Lower leg skin (tissue), 4 donors: Measurements from ENCODE around the gene ZBTB7C. TPM values are rescaled to one million over a fixed set of nuclear protein-coding genes. Genes with fewer than 3 reads are reported as not detected.

Experiments used
- DNase-seq, 2 donors: peaks; one replicate each; pipeline ENCODE4 v3.0.0-alpha.2; 2019; ENCODE audit warnings: low spot score in 2 of 2
- H3K4me3 ChIP-seq: fragments of 200-600 bp; sonication (generic); 2 replicates; pipeline ENCODE4 v1.5.1; 2017; ENCODE audit warnings: mild to moderate bottlenecking, low read depth; ENCODE audit not compliant: poor library complexity, severe bottlenecking
- CTCF ChIP-seq, 3 donors: fragments of 450-650 bp; IDR thresholded peaks; one replicate each; pipeline ENCODE4 v1.5.1; 2016; ENCODE audit warnings: antibody characterized with exemption in 3 of 3, mild to moderate bottlenecking in 3 of 3, moderate library complexity in 2 of 3
- POLR2A ChIP-seq, 2 donors: fragments of 450-650 bp; IDR thresholded peaks; one replicate each; pipeline ENCODE4 v1.6.1; 2016 to 2017; ENCODE audit warnings: antibody characterized with exemption in 2 of 2, mild to moderate bottlenecking in 1 of 2, moderate library complexity in 1 of 2
- WGBS, 2 donors: methylation state at CpG; one replicate each; pipeline ENCODE4 v1.1.5; 2018; 5-methylcytosine and 5-hydroxymethylcytosine counted together
- intact Hi-C: fragments of 100-400 bp; cut with DNase I; formaldehyde crosslinking; loops from one replicate; pipeline ENCODE4 v1.15.0; 2023; ENCODE audit warnings: low total_unique reads
- total RNA-seq, 4 donors: library from RNA; depleted of rRNA; stranded (reverse); fragments of >200 nt; gene quantifications; one replicate each; pipeline ENCODE4 v1.1.0, GENCODE V29; 2016

The ZBTB7C gene
- total RNA-seq, 4 donors from 2014 or later: 44.2 to 59.7 (median 50.7) TPM

GRCh38 chr18:48371854-48372602, 37.2 kb downstream of the ZBTB7C start:
- no peak for DNase-seq
- intact Hi-C loops: no loop called here
- TF ChIP-seq POLR2A (IDR thresholded peaks at IDR 0.05) (no peak), CTCF (IDR thresholded peaks at IDR 0.05) (no peak)
- H3K4me3 ChIP-seq: no peak overlapping the region
- WGBS, 2 donors: 96 to 97% methylated on average over 7 of the region's 7 CpGs

GRCh38 chr18:48367557-48367956, 41.6 kb downstream of the ZBTB7C start:
- WGBS, 2 donors: 76 to 81% methylated on average over 4 of the region's 4 CpGs
- no peak for TF ChIP-seq CTCF (IDR thresholded peaks at IDR 0.05)
- no peak for TF ChIP-seq POLR2A (IDR thresholded peaks at IDR 0.05)
- intact Hi-C loops: loop anchor here (10.0 kb wide), 1 partner anchor 1083 kb away; no protein-coding TSS in a partner anchor
- DNase-seq: no peak
- H3K4me3 ChIP-seq: no peak overlapping the region

- H3K4me3 ChIP-seq: no peak overlapping the region
- DNase-seq: no peak
- no peak for TF ChIP-seq POLR2A (IDR thresholded peaks at IDR 0.05)
- TF ChIP-seq CTCF (IDR thresholded peaks at IDR 0.05): no peak
- intact Hi-C loops: loop anchor here (10.0 kb wide), 1 partner anchor 1081 kb away; no protein-coding TSS in a partner anchor
Observed at GRCh38 chr18:48365965-48366364, 43.2 kb downstream of the ZBTB7C start.

GRCh38 chr18:48364146-48364545, 45.0 kb downstream of the ZBTB7C start:
- no peak for TF ChIP-seq CTCF (IDR thresholded peaks at IDR 0.05)
- no peak for TF ChIP-seq POLR2A (IDR thresholded peaks at IDR 0.05)
- H3K4me3 ChIP-seq: no peak overlapping the region
- intact Hi-C loops: loop anchor here (10.0 kb wide), 1 partner anchor 1079 kb away; no protein-coding TSS in a partner anchor
- 92 to 96% methylated on average over 5 of the region's 5 CpGs for WGBS, 2 donors
- DNase-seq: peak in 1 of 2 donors; percentile 8

- TF ChIP-seq CTCF (IDR thresholded peaks at IDR 0.05): no peak
- no peak for TF ChIP-seq POLR2A (IDR thresholded peaks at IDR 0.05)
- DNase-seq: peak in 1 of 2 donors; percentile 17
- WGBS, 2 donors: 67 to 73% methylated on average over 3 of the region's 3 CpGs
- no peak overlapping the region for H3K4me3 ChIP-seq
- intact Hi-C loops: loop anchor here (10.0 kb wide), 1 partner anchor 1078 kb away; no protein-coding TSS in a partner anchor
Observed at GRCh38 chr18:48363175-48363574, 46.0 kb downstream of the ZBTB7C start.
